HG03139 (cell line): Measurements from ENCODE around the gene TRIM54.
A peak's percentile ranks its signal among the peaks of the same experiment; 100 is the strongest.

Experiments
- ATAC-seq: cut with Tn5 transposase; IDR thresholded peaks from one replicate; pipeline ENCODE4 v1.9.1; 2021; ENCODE audit not compliant: unreplicated experiment

Gene TRIM54

GRCh38 chr2:27353762-27354596 lies 71.8 kb downstream of the TRIM54 start:
- ATAC-seq = no peak

- ATAC-seq = no peak
Measured at GRCh38 chr2:27354597-27354927, 72.3 kb downstream of the TRIM54 start.

- peak; percentile 24 for ATAC-seq
Measured at GRCh38 chr2:27356056-27356381, 73.8 kb downstream of the TRIM54 start.

GRCh38 chr2:27356382-27357181 lies 74.4 kb downstream of the TRIM54 start, which contains the start of gene GTF3C2:
TSS of gene GTF3C2 (minus strand) at chr2:27356764. CDS start at chr2:27343554, 13,210 bp downstream.
- peak; percentile 78 for ATAC-seq
